GM23338 (cell line): ENCODE data around the gene WBP2. TPM values are rescaled to one million over a fixed set of nuclear protein-coding genes. Genes with fewer than 3 reads are reported as not detected.

ENCODE experiments used
- ATAC-seq: fragments of 200-7000 bp; cut with Tn5 transposase; 3 replicates; pipeline ENCODE4 v1.9.1; 2020
- DNase-seq: peaks from one replicate; pipeline ENCODE4 v3.0.0-alpha.2; 2015; ENCODE audit warnings: low spot score
- H2AFZ ChIP-seq: fragments of 200-600 bp; sonication (generic); 2 replicates; pipeline ENCODE4 v1.8.0; 2016; ENCODE audit warnings: antibody characterized with exemption, mild to moderate bottlenecking, moderate library complexity
- H3F3A ChIP-seq: fragments of 200-600 bp; sonication (generic); replicated peaks from 2 replicates; pipeline ENCODE4 v1.8.0; 2017; ENCODE audit warnings: antibody characterized with exemption, mixed run types, low read depth
- H3K27ac ChIP-seq: fragments of 200-600 bp; sonication (generic); 2 replicates; pipeline ENCODE4 v1.6.1; 2016; ENCODE audit warnings: low read depth
- H3K27me3 ChIP-seq: fragments of 200-600 bp; sonication (generic); 2 replicates; pipeline ENCODE4 v1.8.0; 2016; ENCODE audit warnings: mild to moderate bottlenecking, mixed run types, moderate library complexity; ENCODE audit not compliant: insufficient read depth
- H3K36me3 ChIP-seq: fragments of 200-600 bp; sonication (generic); 2 replicates; pipeline ENCODE4 v1.8.0; 2016; ENCODE audit warnings: mild to moderate bottlenecking; ENCODE audit not compliant: insufficient read depth
- H3K4me1 ChIP-seq: fragments of 200-600 bp; sonication (generic); 2 replicates; pipeline ENCODE4 v1.8.0; 2016; ENCODE audit warnings: mild to moderate bottlenecking, moderate library complexity; ENCODE audit not compliant: insufficient read depth
- H3K4me2 ChIP-seq: fragments of 200-600 bp; sonication (generic); 2 replicates; pipeline ENCODE4 v1.7.1; 2017; ENCODE audit warnings: mixed run types
- H3K4me3 ChIP-seq: fragments of 200-600 bp; sonication (generic); 2 replicates; pipeline ENCODE4 v1.6.1; 2016; ENCODE audit warnings: mixed run types
- H3K79me2 ChIP-seq: fragments of 200-600 bp; sonication (generic); replicated peaks from 2 replicates; pipeline ENCODE4 v1.8.0; 2017; ENCODE audit warnings: mild to moderate bottlenecking; ENCODE audit not compliant: insufficient read depth
- H3K9me2 ChIP-seq: fragments of 200-600 bp; sonication (generic); 2 replicates; pipeline ENCODE4 v1.8.0; 2017; ENCODE audit not compliant: insufficient read depth
- H4K20me1 ChIP-seq: fragments of 200-600 bp; sonication (generic); replicated peaks from 2 replicates; pipeline ENCODE4 v1.8.0; 2017; ENCODE audit warnings: mild to moderate bottlenecking; ENCODE audit not compliant: insufficient read depth
- H3K27ac Mint-ChIP-seq: 2 replicates; pipeline ENCODE4 v1.8.0; 2020; ENCODE audit warnings: inconsistent platforms, mild to moderate bottlenecking, moderate library complexity, mixed read lengths
- H3K27me3 Mint-ChIP-seq: 3 replicates; pipeline ENCODE4 v1.8.0; 2022; ENCODE audit warnings: low read depth, mild to moderate bottlenecking, moderate library complexity, mixed read lengths, inconsistent platforms; ENCODE audit not compliant: insufficient read depth, poor library complexity
- H3K36me3 Mint-ChIP-seq: 3 replicates; pipeline ENCODE4 v1.8.0; 2021; ENCODE audit warnings: low read depth, mild to moderate bottlenecking, inconsistent platforms, moderate library complexity, mixed read lengths
- H3K4me1 Mint-ChIP-seq: 3 replicates; pipeline ENCODE4 v1.8.0; 2020; ENCODE audit warnings: mild to moderate bottlenecking, inconsistent platforms, mixed read lengths
- H3K4me3 Mint-ChIP-seq: 3 replicates; pipeline ENCODE4 v1.8.0; 2021; ENCODE audit warnings: moderate library complexity, mild to moderate bottlenecking, inconsistent platforms, mixed read lengths
- H3K9me3 Mint-ChIP-seq: 3 replicates; pipeline ENCODE4 v1.8.0; 2020; ENCODE audit warnings: moderate library complexity, mild to moderate bottlenecking, inconsistent platforms, mixed read lengths
- ETS1 ChIP-seq: IDR thresholded peaks from 2 replicates; pipeline ENCODE4 v1.6.1; 2016; ENCODE audit warnings: antibody characterized with exemption
- EZH2 ChIP-seq: fragments of 200-600 bp; sonication (generic); IDR thresholded peaks from one replicate; pipeline ENCODE4 v1.8.0; 2017; ENCODE audit warnings: antibody characterized with exemption, mild to moderate bottlenecking, low read depth; ENCODE audit not compliant: unreplicated experiment
- EZH2phosphoT487 ChIP-seq: fragments of 200-600 bp; sonication (generic); IDR thresholded peaks from one replicate; pipeline ENCODE4 v1.8.1; 2018; ENCODE audit warnings: antibody characterized with exemption; ENCODE audit not compliant: unreplicated experiment
- JUNB ChIP-seq: IDR thresholded peaks from one replicate; pipeline ENCODE4 v1.6.1; 2016; ENCODE audit warnings: antibody characterized with exemption; ENCODE audit not compliant: unreplicated experiment
- NANOG ChIP-seq: IDR thresholded peaks from 2 replicates; pipeline ENCODE4 v1.6.1; 2016; ENCODE audit warnings: antibody characterized with exemption, borderline replicate concordance
- POLR2AphosphoS5 ChIP-seq: IDR thresholded peaks from 2 replicates; pipeline ENCODE4 v1.6.1; 2016; ENCODE audit warnings: antibody characterized with exemption, low read depth
- REST ChIP-seq: IDR thresholded peaks from one replicate; pipeline ENCODE4 v1.6.1; 2018; ENCODE audit warnings: antibody characterized with exemption; ENCODE audit not compliant: unreplicated experiment
- STAT1 ChIP-seq: IDR thresholded peaks from one replicate; pipeline ENCODE4 v1.6.1; 2016; ENCODE audit warnings: antibody characterized with exemption; ENCODE audit not compliant: unreplicated experiment
- ZNF114 ChIP-seq: fragments of 250-450 bp; sonication (Bioruptor Pico); IDR thresholded peaks from 2 replicates; pipeline ENCODE4 v1.5.0; 2020; ENCODE audit warnings: mild to moderate bottlenecking, moderate library complexity
- ZNF331 ChIP-seq: fragments of 250-450 bp; sonication (Bioruptor Pico); IDR thresholded peaks from 2 replicates; pipeline ENCODE4 v1.5.0; 2020; ENCODE audit warnings: low read depth, mild to moderate bottlenecking, moderate library complexity
- ZNF462 ChIP-seq: fragments of 250-450 bp; sonication (Bioruptor Pico); IDR thresholded peaks from 2 replicates; pipeline ENCODE4 v1.5.0; 2020; ENCODE audit warnings: mild to moderate bottlenecking, moderate library complexity
- polyA plus RNA-seq: library from polyadenylated mRNA; unstranded; fragments of >200 nt; fragmentation: Nextera tagmentation; extraction: Ambion mirVana; gene quantifications from 2 replicates; pipeline ENCODE4 v1.2.1, GENCODE V29; 2016
- total RNA-seq: library from RNA; depleted of rRNA; stranded (reverse); fragments of >200 nt; shearing (Covaris generic); gene quantifications from 2 replicates; pipeline ENCODE4 v1.2.3, GENCODE V29; 2014

WBP2 gene
- total and polyA plus RNA-seq, 2 experiments from 2014 or later, result 36.2 to 63.5 TPM

GRCh38 chr17:75821552-75821951 lies 33.6 kb downstream of the WBP2 start:
- Mint-ChIP-seq H3K27me3 (peaks cover 4% of the 10 kb centered on the region), H3K4me1 (no peaks in the 10 kb centered on the region; the same call in 2 of the 3 replicates), H3K4me3 (no peak overlapping the region), H3K27ac (no peak overlapping the region), H3K9me3 (no peaks in the 10 kb centered on the region), H3K36me3 (peaks cover 46% of the 10 kb centered on the region)
- no peak overlapping the region for H3K4me2 ChIP-seq
- H3K9me2 ChIP-seq, result no peaks in the 10 kb centered on the region
- H3K27me3 ChIP-seq, result no peaks in the 10 kb centered on the region
- no peak overlapping the region for H3K4me3 ChIP-seq
- H3K36me3 ChIP-seq, result no peaks in the 10 kb centered on the region; the same call in none of the 2 replicates
- H4K20me1 ChIP-seq, result no peaks in the 10 kb centered on the region; the same call in 1 of the 2 replicates
- DNase-seq (no peak), ATAC-seq (no peak)
- H3K79me2 ChIP-seq, result no peaks in the 10 kb centered on the region
- H3F3A ChIP-seq, result peaks cover 6% of the 10 kb centered on the region; the same call in 1 of the 2 replicates
- no peak overlapping the region for H3K27ac ChIP-seq
- no peak overlapping the region for H2AFZ ChIP-seq
- H3K4me1 ChIP-seq, result no peaks in the 10 kb centered on the region
- TF ChIP-seq EZH2phosphoT487, result no peak
- TF ChIP-seq STAT1, result no peak
- TF ChIP-seq ZNF331 (CRISPR knock-in tag), result no peak
- no peak for TF ChIP-seq ZNF114 (CRISPR knock-in tag)
- TF ChIP-seq EZH2, result no peak
- TF ChIP-seq REST, result no peak
- no peak for TF ChIP-seq NANOG
- TF ChIP-seq ZNF462 (CRISPR knock-in tag), result no peak
- TF ChIP-seq ETS1, result no peak
- TF ChIP-seq POLR2AphosphoS5, result no peak
- no peak for TF ChIP-seq JUNB
